Measurements from ENCODE around the gene OSTM1.
"Not testable (repeated sequence)": the region's sequence is repeated elsewhere in the genome, so short reads cannot be mapped to it uniquely, and the experiment has no call there.

The OSTM1 gene

DNA sequence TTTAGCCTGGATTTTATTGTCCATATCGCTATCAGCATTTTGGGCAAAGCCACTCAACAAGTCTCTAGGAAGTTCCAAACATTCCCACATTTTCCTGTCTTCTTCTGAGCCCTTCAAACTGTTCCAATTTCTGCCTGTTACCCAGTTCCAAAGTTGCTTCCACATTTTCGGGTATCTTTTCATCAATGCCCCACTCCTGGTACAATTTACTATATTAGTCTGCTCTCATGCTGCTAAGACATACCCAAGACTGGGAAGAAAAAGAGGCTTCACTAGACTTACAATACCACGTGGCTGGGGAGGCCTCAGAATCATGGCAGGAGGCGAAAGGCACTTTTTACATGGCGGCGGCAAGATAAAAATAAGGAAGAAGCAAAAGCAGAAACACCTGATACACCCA, 58.3 kb downstream of the OSTM1 start:
- not testable (repeated sequence) for DNase-seq

DNA sequence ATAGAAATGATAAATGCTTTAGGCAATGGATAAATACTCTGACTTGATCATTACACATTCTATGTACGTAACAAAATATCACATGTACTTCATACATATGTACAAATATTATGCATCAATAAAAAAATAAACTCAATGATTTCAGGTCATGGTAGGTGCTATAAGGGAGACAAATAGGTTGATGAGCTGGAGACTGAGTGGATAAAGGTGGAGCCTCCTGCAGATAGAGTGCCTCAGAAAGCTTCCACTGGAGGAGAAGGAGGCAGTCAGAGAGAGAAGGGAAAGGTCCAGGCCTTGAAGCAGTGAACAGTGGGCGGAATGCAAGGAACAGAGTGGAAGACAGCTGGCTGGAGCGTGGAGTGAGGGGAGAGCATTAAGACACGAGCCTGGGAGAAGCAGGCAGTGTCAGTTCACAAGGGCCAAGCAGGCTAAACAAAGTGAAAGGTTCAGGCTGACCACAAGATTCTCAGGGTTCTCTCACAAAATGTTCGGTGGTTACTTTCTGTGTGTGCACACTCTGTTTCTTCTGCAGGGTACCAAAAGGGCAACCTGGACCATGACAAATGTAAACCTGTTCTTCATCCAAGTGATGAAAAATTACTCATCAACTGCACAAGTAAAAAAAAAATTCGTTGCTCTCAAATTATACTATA, 60.6 kb downstream of the OSTM1 start:
- DNase-seq, result no peak

DNA sequence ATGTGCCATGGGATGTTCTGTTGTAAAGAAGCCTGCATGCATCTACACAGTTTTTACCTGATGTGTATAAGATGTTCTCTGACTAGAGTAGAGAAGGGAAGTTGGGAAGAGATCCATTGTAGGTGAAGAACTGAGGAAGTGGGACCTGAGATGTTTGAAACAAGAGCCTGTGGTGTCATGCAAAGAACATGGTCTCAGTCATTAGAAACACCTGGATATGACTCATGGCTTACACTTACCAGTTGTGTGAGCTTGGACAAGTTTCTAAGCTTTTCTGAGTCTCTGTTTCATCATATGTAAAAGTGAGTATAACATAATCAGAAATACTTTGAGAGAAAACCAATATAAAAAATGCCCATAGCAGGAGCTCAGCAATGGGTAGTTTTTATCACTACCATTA, 64.6 kb downstream of the OSTM1 start:
- no peak for DNase-seq

DNA sequence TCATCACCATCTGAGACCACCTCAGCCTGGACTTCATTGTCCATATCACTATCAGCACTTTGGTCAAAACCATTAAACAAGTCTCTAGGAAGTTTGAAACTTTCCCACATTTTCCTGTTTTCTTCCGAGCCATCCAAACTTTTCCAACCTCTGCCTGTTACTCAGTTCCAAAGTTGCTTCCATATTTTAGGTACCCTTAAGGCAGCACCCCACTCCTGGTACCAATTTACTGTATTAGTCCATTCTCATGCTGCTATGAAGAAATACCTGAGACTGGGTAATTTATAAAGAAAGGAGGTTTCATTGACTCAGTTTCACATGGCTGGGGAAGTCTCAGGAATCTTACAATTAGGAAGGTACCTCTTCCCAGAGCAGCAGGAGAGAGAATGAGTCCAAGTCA, 65.3 kb downstream of the OSTM1 start:
- not testable (repeated sequence) for DNase-seq

DNA sequence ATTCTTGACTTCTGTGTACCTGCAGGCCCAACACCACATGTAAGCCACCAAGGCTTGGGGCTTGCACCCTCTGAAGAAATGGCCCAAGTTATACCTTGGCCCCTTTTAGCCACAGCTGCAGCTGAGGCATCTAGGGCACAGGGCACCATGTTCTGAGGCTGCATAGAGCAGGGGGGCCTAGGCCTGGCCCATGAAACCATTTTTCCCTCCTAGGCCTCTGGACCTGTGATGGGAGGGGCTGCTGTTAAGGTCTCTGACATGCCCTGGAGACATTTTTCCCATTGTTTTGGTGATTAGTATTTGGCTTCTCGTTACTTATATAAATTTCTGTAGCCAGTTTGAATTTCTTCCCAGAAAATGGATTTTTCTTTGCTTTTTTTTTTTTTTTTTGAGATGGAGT, 66.2 kb downstream of the OSTM1 start:
- DNase-seq, result no peak

DNA sequence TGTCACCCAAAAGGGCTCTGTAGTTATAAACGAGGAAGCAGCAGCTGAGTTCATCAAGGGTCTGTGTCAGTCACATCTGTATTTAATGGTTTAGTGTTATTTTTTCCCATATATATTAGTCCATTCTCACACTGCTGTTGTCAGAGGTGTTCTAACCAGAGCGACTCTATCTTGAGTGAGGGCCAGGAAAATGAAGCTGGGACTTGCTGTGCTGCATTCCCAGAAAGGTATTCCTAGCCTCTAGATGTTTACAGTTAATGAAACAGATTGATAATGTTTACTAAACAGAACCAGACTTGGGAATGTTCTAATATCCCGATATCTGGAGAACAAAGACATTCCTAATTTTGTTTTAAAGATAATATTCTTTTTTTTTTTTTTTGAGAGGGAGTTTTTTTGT, 68.6 kb downstream of the OSTM1 start:
- no peak for DNase-seq

DNA sequence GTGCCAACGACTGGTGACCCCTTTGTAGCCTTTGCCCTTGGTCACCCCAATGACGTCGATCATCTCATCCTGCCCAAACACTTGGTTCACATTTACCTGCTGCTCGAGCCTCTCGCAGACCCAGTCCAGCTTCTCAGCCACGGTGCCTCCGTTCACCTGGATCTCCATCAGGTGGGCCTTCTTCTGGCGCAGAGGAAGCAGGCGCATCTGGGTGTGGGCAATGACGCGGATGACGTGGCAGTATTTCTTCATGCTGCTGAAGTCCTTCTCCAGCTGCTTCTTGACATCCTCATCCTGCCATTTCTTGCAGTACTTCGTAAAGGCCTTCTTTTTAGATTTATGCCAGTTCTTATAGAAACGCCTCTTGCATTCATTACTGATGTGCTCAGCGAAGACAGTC, 69.7 kb downstream of the OSTM1 start:
- DNase-seq, result no peak

DNA sequence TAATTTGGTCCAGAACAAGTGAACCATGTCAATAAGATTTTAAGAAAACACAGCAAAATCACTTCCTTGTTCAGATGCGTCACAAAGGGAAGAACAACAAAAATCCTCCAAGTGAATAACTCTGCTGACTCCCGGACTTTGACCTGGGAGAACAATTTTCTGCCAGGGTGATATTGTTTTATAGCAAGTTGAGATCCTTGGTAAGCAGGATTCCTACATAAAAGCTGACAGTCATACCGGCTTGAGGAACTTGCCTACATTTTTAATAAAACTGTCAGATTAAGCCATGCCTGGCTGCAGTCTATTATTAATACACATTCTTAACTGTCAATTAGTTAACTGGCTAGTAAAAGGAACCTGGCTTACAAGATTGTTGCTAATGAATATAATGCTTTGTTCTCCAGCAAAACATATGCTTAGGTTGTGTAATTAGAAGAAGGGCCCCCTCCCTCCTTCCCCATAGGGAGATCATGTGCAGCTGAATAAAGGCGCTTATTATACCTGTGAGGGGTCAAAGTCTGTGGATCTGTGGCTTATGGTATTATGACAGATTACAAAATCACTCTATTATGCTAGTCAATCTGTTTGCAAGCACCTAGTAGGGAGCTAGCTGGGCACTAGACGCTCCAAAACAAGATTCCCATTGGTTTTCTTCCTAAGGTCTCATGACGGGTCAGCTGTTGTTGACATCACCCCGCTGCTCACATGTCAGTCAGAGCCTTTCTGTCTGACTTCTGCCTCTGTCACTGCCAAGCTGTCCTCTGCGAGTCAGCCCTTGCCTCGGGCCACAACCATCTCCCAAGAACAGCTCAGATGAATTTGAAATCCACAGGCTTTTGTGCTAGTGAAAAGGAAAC, 71.9 kb downstream of the OSTM1 start:
- no peak for DNase-seq

DNA sequence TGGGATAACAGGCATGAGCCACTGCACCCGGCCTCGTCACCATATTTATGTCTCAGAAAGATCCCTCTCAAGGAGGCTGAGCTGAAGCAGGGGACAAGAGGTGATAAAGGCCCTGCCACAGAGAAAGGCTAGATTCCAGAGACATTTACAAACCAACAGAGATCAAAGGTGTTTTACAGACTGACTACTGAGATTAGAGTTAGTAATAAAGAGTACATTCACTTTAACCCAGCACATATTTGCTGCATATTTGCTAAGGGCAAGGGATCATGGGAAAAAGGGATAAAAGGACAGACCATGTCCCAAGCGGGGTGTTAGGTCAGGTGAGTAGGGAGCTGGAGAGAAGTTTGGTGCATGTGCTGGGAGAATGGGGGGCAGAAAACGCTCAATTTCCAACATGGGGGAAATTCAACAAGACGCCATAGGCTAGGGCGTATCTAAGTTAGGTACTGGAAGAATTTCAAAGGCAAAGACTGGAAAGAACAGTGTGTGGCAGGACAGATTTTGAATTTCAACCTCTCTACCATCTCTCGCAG, 72.8 kb downstream of the OSTM1 start:
- DNase-seq, result no peak

DNA sequence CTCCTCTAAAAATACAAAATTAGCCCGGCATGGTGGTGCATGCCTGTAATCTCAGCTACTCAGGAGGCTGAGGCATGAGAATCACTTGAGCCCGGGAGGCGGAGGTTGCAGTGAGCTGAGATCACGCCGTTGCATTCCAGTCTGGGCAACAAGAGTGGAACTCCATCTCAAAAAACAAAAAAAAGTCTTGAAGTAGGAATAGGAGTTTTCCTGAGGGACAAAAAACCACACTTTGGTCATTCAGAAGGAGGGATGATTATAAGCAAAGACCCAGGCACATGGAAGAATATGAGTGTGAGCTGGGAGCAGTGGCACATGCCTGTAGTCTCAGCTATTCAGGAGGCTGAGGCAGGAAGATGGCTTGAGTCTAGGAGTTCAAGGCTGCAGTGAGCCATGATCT, 74.3 kb downstream of the OSTM1 start:
- DNase-seq, result not testable (repeated sequence)

DNA sequence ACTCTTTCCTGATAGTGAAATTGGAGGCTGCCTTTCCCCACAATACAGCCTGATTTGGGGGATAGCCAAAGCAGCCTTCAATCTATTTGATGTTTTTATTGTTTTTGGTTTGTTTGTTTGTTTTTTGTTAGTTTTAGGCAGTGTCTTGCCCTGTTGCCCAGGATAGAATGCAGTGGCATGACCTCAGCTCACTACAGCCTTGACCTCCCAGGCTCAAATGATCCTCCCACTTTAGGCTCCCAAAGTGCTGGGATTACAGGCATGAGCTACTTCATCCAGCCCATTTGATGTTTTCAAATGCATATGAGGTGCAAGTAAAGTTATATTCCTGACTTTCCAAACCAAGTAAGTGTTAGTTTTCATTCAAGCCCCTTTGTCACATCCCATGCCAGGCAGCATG, 75.2 kb downstream of the OSTM1 start:
- no peak for DNase-seq

DNA sequence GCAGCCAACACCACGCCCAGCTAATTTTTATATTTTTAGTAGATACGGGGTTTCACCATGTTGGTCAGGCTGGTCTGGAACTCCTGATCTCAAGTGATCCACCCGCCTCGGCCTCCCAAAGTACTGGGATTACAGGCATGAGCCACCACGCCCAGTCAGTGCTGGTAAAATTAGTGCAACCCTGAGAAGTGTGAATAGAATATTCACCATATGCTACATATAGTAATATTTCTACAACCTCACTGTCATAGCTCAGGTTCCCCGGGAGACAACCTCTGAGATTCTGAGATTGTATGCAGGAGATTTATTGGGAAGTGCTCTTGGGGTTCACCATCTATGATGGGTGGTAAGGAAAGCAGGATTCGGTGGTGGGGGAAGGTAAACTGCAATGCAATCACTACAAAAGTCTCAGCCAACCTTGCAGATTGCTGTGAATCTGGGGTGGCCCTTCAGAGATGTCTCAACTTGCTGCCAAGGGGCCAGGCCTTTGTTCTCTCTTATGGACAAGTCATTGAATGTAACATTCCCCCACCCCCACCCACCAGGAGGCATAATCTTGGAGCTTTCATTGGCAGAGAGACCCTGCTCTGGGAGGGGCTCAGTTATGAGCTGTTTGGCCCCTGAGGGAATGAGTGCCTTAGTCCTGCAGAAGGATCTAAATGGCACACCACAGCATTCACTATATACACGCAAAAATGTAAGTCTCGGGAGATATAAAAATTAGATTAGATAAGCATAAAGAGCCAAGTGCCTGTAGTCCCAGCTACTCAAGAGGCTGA, 82.6 kb downstream of the OSTM1 start:
- no peak for DNase-seq

Measured in NCI-H2029 (cell line).